Measurements from ENCODE around the gene TMEM63A.
"Not testable (repeated sequence)": the region's sequence is repeated elsewhere in the genome, so short reads cannot be mapped to it uniquely, and the experiment has no call there.

TMEM63A gene

DNA sequence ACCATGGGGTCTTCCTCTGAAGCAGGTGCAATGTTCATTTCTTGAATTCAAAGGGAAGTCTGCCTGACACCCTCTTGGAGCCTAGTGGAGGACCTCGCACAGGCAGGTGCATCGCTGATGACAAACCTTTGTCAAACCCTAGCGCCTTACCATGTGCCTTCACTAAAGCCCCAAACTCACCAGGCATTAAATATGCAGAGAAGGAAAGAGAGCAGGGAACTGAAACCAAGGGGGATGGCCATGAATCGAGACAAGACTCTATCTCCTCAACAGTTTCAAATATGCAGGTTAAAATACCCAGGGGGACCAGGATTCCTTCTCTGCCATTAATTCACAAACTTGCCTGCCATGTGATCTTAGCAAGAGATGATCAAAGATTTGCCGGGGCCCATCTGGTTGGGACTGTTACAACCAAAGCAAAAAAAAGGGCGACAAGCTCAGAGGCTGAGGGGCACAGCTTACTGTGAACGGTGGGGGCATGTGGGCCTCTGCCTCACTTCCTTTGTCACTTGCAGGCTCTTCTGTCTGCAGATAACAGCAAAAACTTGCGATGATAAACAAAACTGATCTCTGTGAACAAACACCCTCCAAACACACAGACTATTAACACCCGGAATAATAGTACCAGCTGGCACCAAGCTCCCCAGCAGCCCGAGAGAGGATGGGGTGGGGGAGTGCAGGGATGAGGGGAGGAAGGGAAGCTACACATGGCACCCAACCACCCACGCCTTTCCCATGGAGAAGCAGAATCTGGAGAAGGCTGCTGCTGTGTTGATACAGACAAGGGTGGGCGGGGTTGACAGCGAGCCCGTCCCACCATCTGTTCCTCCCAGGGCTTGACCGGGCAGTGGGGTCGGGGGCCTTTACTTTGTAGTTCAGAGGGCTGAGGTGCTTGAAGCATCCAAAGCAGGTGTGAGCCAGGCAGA is 33.9 kb downstream of the TMEM63A start:
- in situ Hi-C loops (cut with HindIII; ENCODE audit: low sequenced_read_pairs): loop anchor here (5.0 kb wide), 1 partner anchor 74 kb away; the partner anchor contains the start of gene PYCR2

DNA sequence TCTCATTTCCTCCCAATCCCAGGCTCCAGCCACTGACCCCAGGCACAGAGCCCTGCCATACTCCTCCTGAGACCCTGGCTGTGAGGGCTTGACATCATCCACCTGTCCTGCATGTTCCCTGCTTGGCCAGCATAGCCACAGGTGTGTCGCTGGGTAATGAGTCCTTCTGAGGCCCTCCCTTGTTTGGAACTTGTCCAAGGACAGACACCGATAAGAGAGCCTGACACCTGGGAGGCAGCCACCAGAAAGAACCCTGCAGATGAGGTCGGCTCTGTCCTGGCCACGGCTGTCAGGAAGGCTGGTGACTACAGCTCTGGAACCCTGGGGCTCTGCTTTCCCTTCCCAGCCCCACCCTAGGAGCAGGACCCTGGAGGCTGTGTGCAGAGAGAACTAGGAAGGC is 34.6 kb downstream of the TMEM63A start:
- in situ Hi-C loops (cut with HindIII; ENCODE audit: low sequenced_read_pairs): loop anchor here (5.0 kb wide), 1 partner anchor 75 kb away; the partner anchor contains the start of gene PYCR2

DNA sequence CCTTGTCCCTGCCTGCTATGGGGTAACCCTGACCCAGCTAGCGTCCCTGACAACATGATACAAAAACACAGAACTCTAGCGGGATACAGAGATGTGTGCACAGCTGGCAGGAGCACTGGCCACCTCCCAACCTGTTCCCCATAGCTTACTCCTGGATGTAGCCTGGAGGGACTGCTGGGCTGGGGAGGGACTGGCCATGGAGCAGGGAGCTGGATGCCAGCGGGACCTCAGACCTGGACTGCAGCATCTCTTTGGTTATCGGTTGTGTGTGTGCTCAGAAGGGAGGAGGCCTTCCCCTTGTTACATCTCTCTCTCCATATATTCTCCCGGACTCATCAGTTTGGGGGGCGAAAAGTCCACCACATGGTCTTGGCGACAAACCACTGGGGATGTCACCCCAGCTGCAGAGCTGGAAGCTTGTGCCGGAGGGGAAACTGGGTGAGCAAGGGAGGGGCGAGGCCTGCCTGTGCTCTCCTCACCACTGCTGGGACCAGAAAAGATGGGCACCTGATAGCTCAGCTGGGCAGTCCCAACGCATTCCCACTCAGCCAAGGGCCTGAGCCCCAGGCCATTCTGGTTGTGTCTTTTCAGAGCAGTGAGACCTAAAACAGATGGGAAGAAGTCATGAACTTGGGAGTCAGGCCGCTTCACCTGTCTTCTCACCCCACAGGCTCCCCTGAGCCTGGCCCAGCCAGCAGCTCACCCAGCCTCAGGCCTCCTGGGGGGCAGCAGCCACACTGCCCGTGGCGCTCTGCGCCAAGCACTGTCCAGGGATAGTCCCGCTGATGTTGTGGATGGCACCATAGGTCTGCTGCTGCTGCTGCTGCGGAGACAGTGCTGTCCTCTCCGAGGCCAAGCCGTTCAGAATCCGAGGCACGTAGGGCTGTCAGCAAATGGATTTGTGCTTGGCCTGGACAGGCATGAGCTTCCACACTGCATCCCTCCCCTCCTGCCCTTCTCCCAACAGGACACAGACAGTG is 35.6 kb downstream of the TMEM63A start:
- in situ Hi-C loops (cut with HindIII; ENCODE audit: low sequenced_read_pairs): loop anchor here (5.0 kb wide), 1 partner anchor 76 kb away; the partner anchor contains the start of gene PYCR2

DNA sequence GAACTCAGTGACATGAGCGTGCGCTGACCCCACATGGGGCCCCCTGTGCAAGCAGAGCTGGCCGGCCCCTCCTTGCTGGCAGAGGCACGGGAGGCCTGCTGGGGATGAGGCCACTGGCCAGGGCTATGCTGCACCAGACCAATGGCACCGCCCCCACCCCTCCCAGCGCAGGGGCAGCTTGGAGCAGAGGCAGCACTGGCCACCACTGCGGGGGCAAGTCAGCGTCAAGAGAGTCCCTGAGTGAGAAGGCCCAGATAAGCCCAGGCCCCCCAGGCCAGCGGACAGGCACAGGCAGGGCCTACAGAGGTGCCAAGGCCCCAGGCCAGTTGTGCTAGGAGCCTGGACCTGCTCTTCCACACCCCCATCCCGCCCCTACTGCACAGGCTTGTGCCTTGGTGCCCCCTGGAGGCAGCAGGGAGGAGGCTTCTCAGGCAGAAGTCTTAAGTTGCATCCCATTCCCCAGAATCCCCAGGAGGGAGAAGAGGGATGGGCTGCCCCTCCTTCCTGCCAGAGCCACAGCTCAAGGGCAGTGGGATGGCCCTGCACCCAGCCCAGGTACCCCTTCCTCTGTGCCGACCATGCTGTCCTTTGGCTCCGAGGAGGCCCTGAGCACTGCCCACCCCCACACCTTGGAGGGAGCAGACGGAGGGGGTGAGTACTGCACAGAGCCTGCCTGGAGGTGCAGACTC is 36.5 kb downstream of the TMEM63A start:
- in situ Hi-C loops (cut with HindIII; ENCODE audit: low sequenced_read_pairs): loop anchor here (5.0 kb wide), 1 partner anchor 77 kb away; the partner anchor contains the start of gene PYCR2

DNA sequence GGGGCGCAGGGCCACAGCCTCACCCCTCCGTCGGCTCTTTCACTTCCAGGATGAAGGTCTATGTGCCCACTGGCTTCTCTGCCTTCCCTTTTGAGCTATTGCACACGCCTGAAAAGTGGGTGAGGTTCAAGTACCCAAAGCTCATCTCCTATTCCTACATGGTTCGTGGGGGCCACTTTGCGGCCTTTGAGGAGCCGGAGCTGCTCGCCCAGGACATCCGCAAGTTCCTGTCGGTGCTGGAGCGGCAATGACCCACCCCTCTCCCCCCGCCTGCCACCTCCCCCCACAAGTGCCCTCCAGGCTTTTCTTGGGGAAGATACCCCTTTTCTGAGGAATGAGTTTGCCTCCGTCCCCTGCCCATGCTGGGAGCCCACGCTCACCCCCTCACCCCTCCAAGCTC is 37.1 kb downstream of the TMEM63A start:
- in situ Hi-C loops (cut with HindIII; ENCODE audit: low sequenced_read_pairs): loop anchor here (5.0 kb wide), 1 partner anchor 77 kb away; the partner anchor contains the start of gene PYCR2

DNA sequence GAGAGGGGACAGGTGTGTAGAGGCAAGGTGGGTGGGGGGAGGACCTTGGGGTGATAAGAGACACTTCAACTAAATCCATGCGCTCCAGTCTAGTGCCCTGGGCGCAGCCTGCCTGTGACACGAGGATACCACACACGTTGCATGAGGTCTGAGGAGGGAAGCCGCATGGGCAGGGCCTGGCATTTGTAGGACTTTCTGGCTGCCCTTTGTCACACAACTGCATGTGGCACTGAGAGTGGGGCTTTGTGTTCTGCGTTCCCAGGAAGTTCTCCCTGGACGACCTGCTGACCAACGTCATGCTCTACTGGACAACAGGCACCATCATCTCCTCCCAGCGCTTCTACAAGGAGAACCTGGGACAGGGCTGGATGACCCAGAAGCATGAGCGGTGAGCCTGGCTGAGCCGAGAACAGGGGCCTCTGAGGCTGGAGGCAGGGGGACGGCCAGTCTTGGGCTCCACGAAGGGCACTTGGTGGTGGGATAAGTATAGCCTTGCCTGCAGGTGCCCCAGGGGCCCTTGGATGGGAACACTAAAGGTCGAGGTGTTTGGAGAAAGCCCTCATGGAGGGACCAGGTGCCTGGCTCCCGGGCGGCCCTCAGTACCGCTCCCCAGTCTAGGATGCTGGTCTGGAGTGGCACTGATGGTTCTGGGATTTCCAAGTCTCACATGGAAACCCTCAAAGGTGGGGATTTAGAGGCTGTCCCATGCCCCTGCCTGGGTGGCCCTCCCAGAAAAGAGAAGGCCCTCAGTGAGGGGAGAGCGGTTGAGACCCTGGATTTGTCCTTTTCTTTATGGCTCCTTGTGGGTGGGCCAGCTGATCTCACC is 37.7 kb downstream of the TMEM63A start:
- in situ Hi-C loops (cut with HindIII; ENCODE audit: low sequenced_read_pairs): loop anchor here (5.0 kb wide), 1 partner anchor 78 kb away; the partner anchor contains the start of gene PYCR2

DNA sequence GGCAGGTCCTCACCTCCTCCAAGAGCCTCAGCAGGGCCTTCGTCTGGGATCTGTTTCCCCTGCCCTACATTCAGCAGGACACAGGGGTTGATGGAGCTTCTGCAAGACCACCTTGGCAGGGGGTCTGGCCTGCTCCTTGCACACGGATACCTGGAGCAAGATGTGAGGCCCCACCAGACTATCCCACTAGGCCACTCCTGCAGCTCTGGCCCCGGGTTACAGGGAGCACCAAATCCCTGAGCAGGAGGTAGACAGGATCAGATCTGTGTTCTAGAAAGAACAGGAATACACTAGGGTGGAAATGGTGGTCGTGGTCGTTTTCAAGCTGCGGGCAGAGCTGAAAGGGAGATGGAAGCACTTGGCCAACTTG is 38.8 kb downstream of the TMEM63A start:
- in situ Hi-C loops (cut with HindIII; ENCODE audit: low sequenced_read_pairs): no loop called here

DNA sequence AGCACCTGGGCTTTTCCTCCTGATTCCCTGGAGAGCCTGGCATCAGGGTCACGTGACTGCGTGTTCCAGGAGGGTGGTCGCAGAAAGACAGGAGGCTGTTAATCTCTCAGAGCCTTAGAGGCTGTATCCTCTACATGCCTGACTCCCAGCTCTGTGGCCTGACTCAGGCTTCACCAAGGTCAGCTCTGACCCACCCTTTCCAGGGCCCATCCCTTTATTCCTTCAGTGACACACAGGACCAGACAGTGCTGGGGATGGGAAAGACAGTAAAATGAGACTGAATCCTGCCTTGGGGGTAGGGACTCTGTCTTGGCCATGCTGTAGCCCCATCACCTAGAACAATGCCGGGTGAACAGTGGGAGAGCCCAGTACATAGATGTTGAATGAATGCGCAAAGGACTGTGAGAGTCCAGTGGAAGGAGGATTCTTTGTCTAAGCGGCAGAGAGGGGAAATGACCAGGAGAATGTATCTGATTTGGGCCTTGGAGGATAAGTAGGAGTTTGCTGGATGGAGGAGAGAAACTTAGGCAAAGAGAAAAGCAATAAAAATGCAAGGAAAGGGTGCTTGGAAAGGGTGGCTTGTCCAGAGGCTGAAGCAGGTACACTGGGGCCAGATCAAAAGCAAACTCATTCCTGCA is 39.3 kb downstream of the TMEM63A start:
- in situ Hi-C loops (cut with HindIII; ENCODE audit: low sequenced_read_pairs): no loop called here

GRCh38 chr1:225842074-225842473 is 40.1 kb downstream of the TMEM63A start:
- in situ Hi-C loops (cut with HindIII; ENCODE audit: low sequenced_read_pairs): no loop called here

DNA sequence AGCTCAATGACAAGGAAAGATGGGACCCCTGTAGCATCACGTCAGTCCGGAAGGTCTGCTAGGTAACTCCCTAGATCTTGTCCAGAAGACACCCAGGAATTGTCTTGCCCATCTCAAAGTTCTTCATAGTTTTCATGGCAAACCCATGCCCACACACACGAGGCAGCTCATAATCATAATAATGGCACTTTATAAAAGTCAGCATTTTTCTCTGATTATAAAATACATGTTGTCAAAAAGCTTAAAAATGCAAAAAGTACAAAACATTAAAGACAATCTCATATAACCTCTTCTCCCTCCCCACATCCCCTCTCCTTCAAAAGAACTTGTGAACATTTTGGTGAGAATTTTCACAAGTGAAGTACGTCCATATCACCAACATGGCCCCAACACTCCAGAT is 41.5 kb downstream of the TMEM63A start:
- in situ Hi-C loops (cut with HindIII; ENCODE audit: low sequenced_read_pairs): no loop called here

- in situ Hi-C loops (cut with HindIII; ENCODE audit: low sequenced_read_pairs): no loop called here
These were observed 42.0 kb downstream of the TMEM63A start for GRCh38 chr1:225840223-225840610.

- in situ Hi-C loops (cut with HindIII; ENCODE audit: low sequenced_read_pairs): no loop called here
These were observed 43.4 kb downstream of the TMEM63A start for GRCh38 chr1:225838793-225839192.

DNA sequence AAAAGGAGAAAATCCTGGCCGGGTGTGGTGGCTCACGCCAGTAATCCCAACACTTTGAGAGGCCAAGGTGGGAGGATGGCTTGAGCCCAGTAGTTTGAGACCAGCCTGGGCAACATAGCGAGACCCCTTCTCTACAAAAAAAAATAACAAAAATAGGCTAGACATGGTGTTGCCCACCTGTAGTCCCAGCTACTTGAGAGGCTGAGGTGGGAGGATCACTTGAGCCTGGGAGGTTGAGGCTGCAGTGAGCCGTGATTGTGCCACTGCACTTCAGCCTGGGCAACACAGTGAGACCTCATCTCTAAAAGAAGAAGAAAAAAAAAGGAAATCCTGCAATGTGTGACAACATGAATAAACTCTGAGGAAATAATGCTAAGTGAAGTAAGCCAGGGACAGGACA is 45.9 kb downstream of the TMEM63A start:
- in situ Hi-C loops (cut with HindIII; ENCODE audit: low sequenced_read_pairs): not testable (repeated sequence)

DNA sequence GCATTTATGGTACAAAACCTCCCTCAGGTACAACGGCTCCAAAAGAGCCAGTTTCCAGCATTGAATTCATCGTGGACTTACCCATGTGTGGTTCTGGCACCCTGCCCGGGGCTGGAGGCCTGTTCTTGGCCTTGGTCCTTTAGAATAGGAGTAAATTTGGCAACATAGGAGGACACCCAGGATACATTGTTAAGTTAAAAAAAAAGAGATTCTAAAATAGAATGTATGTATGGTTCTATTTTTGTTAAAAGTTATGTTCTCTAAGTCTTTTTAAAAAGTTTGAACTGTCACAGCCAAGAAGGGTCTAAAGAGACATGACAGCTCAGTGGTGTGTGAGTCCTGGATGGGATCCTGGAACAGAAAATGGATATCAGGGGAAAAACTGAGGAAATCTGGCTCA is 46.3 kb downstream of the TMEM63A start:
- in situ Hi-C loops (cut with HindIII; ENCODE audit: low sequenced_read_pairs): no loop called here

DNA sequence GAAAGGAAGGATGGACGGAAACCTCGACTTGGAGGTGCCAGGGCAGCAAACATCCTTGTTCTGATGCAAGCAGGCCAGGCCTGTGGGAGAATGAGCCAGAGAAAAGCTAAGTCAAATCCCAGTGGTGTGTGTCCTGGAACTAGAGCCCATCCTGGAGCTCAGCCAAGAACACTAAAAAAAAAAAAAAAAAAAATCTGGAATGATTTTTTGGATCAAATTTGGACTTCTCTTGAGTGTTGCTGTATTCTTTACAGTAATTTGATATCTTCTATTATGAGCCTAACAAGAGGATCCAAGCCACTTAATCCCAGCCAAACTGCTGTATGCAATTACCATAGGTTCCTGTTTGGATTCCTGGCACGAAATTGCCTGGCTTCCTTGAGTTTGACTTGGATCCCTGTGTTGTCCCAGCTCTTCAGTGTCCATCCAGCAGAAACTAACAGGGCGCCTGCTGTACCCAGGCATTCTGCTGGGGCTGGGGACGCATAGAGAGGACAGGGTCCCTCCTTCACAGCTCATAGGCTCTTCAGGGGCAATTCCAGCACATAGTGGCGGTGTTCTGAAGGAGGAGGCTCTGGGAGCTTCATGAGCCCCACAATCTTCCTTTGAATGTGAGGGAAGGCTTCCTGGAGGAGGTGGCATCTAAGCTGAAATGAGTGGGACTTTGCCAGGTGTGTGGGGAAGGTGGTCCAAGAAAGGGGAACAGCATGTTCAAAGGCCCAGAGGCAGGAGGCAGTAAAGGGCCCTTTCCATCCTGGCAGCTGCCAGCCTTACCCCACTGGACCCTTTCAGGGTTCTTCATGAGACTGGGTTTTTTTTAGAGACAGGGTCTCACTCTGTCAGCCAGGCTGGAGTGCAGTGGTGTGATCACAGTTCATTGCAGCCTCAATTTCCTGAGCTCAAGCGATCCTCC is 47.5 kb downstream of the TMEM63A start:
- in situ Hi-C loops (cut with HindIII; ENCODE audit: low sequenced_read_pairs): no loop called here

DNA sequence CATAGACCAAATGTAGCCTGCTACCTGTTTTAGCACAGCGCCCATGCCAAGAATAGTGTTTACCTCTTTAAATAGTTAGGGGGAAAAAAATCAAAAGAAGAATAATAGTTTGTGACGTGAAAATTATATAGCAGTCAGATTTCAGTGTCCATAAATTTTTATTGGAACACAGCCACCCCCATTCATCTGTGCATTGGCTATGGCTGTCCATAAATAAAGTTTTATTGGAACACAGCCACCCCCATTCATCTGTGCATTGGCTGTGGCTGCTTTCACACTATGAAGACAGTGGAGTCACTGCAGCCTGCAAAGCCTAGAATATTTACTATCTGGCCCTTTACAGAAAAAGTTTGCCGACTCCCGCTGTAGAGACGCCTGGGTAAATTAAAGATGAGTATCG is 51.3 kb downstream of the TMEM63A start:
- in situ Hi-C loops (cut with HindIII; ENCODE audit: low sequenced_read_pairs): no loop called here

- in situ Hi-C loops (cut with HindIII; ENCODE audit: low sequenced_read_pairs): no loop called here
These were observed 53.4 kb downstream of the TMEM63A start for GRCh38 chr1:225828706-225829345.

GRCh38 chr1:225827076-225827475 is 55.1 kb downstream of the TMEM63A start:
- in situ Hi-C loops (cut with HindIII; ENCODE audit: low sequenced_read_pairs): no loop called here

Measured in endothelial cell of hepatic sinusoid (primary cell).